Naive thymus-derived CD4-positive, alpha-beta T cell (primary cell): ENCODE data around the gene RAB22A. TPM values are rescaled to one million over a fixed set of nuclear protein-coding genes. Genes with fewer than 3 reads are reported as not detected.

Source experiments
- ATAC-seq: fragments of 150-1000 bp; cut with Tn5 transposase; 2 replicates; pipeline ENCODE4 v1.10.0; 2021; ENCODE audit warnings: mild to moderate bottlenecking, moderate library complexity
- CTCF ChIA-PET: fragments of 350-600 bp; sonication (Branson Sonifier 250); formaldehyde crosslinking; loops from one replicate; lab custom pipeline; 2021; ENCODE audit warnings: antibody characterized with exemption; lab: Charles Lee
- POLR2A ChIA-PET: fragments of 350-600 bp; sonication (Branson Sonifier 250); formaldehyde crosslinking; loops from one replicate; lab custom pipeline; 2021; ENCODE audit warnings: antibody characterized with exemption, inconsistent platforms; lab: Charles Lee
- DNase-seq, 9 donors: peaks; one replicate each; pipeline versions ENCODE4 v3.0.0 to v3.0.0-alpha.2; 2020 to 2022; ENCODE audit warnings: mixed read lengths in 1 of 9
- H3K27ac ChIP-seq: one replicate; pipeline ENCODE4 v1.7.0; 2013; ENCODE audit warnings: mild to moderate bottlenecking, low read depth, low read length, moderate library complexity
- H3K27me3 ChIP-seq, 2 donors: one replicate each; pipeline ENCODE4 v1.7.0; 2013; ENCODE audit warnings: low read length in 2 of 2, mild to moderate bottlenecking in 2 of 2, moderate library complexity in 2 of 2; ENCODE audit not compliant: control insufficient read depth in 2 of 2, insufficient read depth in 2 of 2
- H3K36me3 ChIP-seq, 3 experiments: 1 replicate in 2 of 3; 2 replicates in 1 of 3; pipeline ENCODE4 v1.7.0; 2013; ENCODE audit warnings: low read length in 3 of 3, mild to moderate bottlenecking in 3 of 3, moderate library complexity in 1 of 3; ENCODE audit not compliant: insufficient read depth in 3 of 3, control insufficient read depth in 2 of 3
- H3K4me1 ChIP-seq, 2 donors: one replicate each; pipeline ENCODE4 v1.7.0; 2013; ENCODE audit warnings: low read length in 2 of 2, mild to moderate bottlenecking in 2 of 2, moderate library complexity in 1 of 2; ENCODE audit not compliant: control insufficient read depth in 2 of 2, insufficient read depth in 2 of 2
- H3K4me3 ChIP-seq: 2 replicates; pipeline ENCODE4 v1.7.0; 2013; ENCODE audit warnings: mild to moderate bottlenecking, low read length
- H3K9me3 ChIP-seq, 3 experiments: 1 replicate in 2 of 3; 2 replicates in 1 of 3; pipeline ENCODE4 v1.7.0; 2013; ENCODE audit warnings: low read length in 3 of 3; ENCODE audit not compliant: control insufficient read depth in 2 of 3
- H3K27ac Mint-ChIP-seq, 9 donors: one replicate each; pipeline ENCODE4 v1.8.0; 2020 to 2022; ENCODE audit warnings: mixed read lengths in 9 of 9, mild to moderate bottlenecking in 8 of 9, moderate library complexity in 5 of 9, inconsistent platforms in 2 of 9
- H3K27me3 Mint-ChIP-seq, 5 donors: one replicate each; pipeline ENCODE4 v1.8.0; 2021 to 2022; ENCODE audit warnings: mixed read lengths in 5 of 5, mild to moderate bottlenecking in 1 of 5
- H3K36me3 Mint-ChIP-seq, 5 donors: one replicate each; pipeline ENCODE4 v1.8.0; 2020 to 2022; ENCODE audit warnings: mixed read lengths in 5 of 5, mild to moderate bottlenecking in 3 of 5, inconsistent platforms in 1 of 5
- H3K4me1 Mint-ChIP-seq, 7 donors: one replicate each; pipeline ENCODE4 v1.8.0; 2020 to 2022; ENCODE audit warnings: mixed read lengths in 7 of 7, mild to moderate bottlenecking in 3 of 7, inconsistent platforms in 1 of 7
- H3K4me3 Mint-ChIP-seq, 10 donors: one replicate each; pipeline ENCODE4 v1.8.0; 2020 to 2022; ENCODE audit warnings: mild to moderate bottlenecking in 10 of 10, mixed read lengths in 10 of 10, moderate library complexity in 6 of 10, inconsistent platforms in 2 of 10
- H3K9me3 Mint-ChIP-seq, 11 donors: one replicate each; pipeline ENCODE4 v1.8.0; 2020 to 2022; ENCODE audit warnings: mixed read lengths in 11 of 11, mild to moderate bottlenecking in 4 of 11, inconsistent platforms in 1 of 11, moderate library complexity in 1 of 11
- intact Hi-C, 2 donors: fragments of 100-400 bp; cut with micrococcal nuclease; formaldehyde crosslinking; loops; one replicate each; pipeline ENCODE4 v1.15.1; 2023
- polyA plus RNA-seq, 2 donors: library from polyadenylated mRNA; unstranded; fragments of 300-500 nt; fragmentation: Illumina TruSeq; gene quantifications; one replicate each; pipeline ENCODE4 v1.2.3, GENCODE V29; 2021
- total RNA-seq, 6 experiments: library from RNA in 5 of 6; stranded (reverse) in 5 of 6; gene quantifications; 1 replicate in 5 of 6; 2 replicates in 1 of 6; pipeline ENCODE4 v1.2.3 and lab custom pipeline; 2021 to 2026

RAB22A gene
- total and polyA plus RNA-seq, 7 experiments from 2014 or later, result 10.4 to 24.7 (median 17.8) TPM

GRCh38 chr20:58395604-58396003, 86.1 kb downstream of the RAB22A start:
- H3K4me3 Mint-ChIP-seq, result peak overlapping the region in 6 of 10 donors; percentile 9 to 82 (median 42)
- H3K4me3 ChIP-seq, result no peak overlapping the region
- peak overlapping the region in 2 of 9 donors; percentile 18 to 25 for H3K27ac Mint-ChIP-seq
- H3K9me3 Mint-ChIP-seq, result no peaks in the 10 kb centered on the region
- peaks cover 27 to 47% of the 10 kb centered on the region in 2 donors for H3K4me1 ChIP-seq
- H3K36me3 Mint-ChIP-seq, result peaks cover 0 to 32% (median 11%) of the 10 kb centered on the region in 5 donors
- H3K27me3 ChIP-seq, result no peaks in the 10 kb centered on the region
- H3K27me3 Mint-ChIP-seq, result no peaks in the 10 kb centered on the region
- no peak for DNase-seq
- peaks cover 31 to 82% (median 61%) of the 10 kb centered on the region in 7 donors for H3K4me1 Mint-ChIP-seq
- POLR2A ChIA-PET, result no interaction called here
- ATAC-seq, result no peak
- intact Hi-C loops, result no loop called here
- no peaks in the 10 kb centered on the region for H3K36me3 ChIP-seq
- H3K27ac ChIP-seq, result no peak overlapping the region
- H3K9me3 ChIP-seq, result no peaks in the 10 kb centered on the region
- CTCF ChIA-PET, result no interaction called here

- Histone ChIP-seq H3K4me3 (no peak overlapping the region), H3K27me3 (no peaks in the 10 kb centered on the region), H3K4me1 (peaks cover 34 to 47% of the 10 kb centered on the region in 2 donors), H3K9me3 (no peaks in the 10 kb centered on the region), H3K36me3 (no peaks in the 10 kb centered on the region), H3K27ac (no peak overlapping the region)
- H3K36me3 Mint-ChIP-seq, result peaks cover 0 to 15% (median 0%) of the 10 kb centered on the region in 5 donors
- H3K27me3 Mint-ChIP-seq, result no peaks in the 10 kb centered on the region
- peaks cover 12 to 64% (median 43%) of the 10 kb centered on the region in 7 donors for H3K4me1 Mint-ChIP-seq
- ATAC-seq (no peak), DNase-seq (no peak)
- ChIA-PET CTCF (no interaction called here), POLR2A (no interaction called here)
- intact Hi-C loops, result no loop called here
- H3K9me3 Mint-ChIP-seq, result no peaks in the 10 kb centered on the region
- H3K27ac Mint-ChIP-seq, result no peak overlapping the region
- peak overlapping the region in 3 of 10 donors; percentile 7 to 50 (median 19) for H3K4me3 Mint-ChIP-seq
Measured at GRCh38 chr20:58397429-58397828, 87.9 kb downstream of the RAB22A start.

GRCh38 chr20:58398254-58398653, 88.7 kb downstream of the RAB22A start:
- Histone ChIP-seq H3K27me3 (no peaks in the 10 kb centered on the region), H3K27ac (no peak overlapping the region), H3K9me3 (no peaks in the 10 kb centered on the region), H3K4me3 (no peak overlapping the region), H3K36me3 (no peaks in the 10 kb centered on the region), H3K4me1 (peaks cover 34 to 43% of the 10 kb centered on the region in 2 donors)
- Mint-ChIP-seq H3K4me1 (peaks cover 4 to 55% (median 37%) of the 10 kb centered on the region in 7 donors), H3K27me3 (no peaks in the 10 kb centered on the region), H3K4me3 (peak overlapping the region in 5 of 10 donors; percentile 7 to 50 (median 24)), H3K9me3 (no peaks in the 10 kb centered on the region), H3K27ac (peak overlapping the region in 8 of 9 donors; percentile 5 to 31 (median 24)), H3K36me3 (peaks cover 0 to 14% (median 0%) of the 10 kb centered on the region in 5 donors)
- CTCF ChIA-PET, result interaction anchor here (0.6 kb wide), 1 partner anchor 1931 kb away, joined by 3 read pairs; no protein-coding TSS in a partner anchor
- ATAC-seq, result no peak
- no peak for DNase-seq
- intact Hi-C loops, result no loop called here
- POLR2A ChIA-PET, result interaction anchor here (0.7 kb wide), 1 partner anchor 292 kb away, joined by 5 read pairs; no protein-coding TSS in a partner anchor

- intact Hi-C loops, result no loop called here
- peak overlapping the region in 4 of 9 donors; percentile 4 to 39 (median 34) for H3K27ac Mint-ChIP-seq
- POLR2A ChIA-PET, result interaction anchor here (0.6 to 1.4 kb wide), 2 partner anchors 11 to 158 kb away, joined by 4 to 6 read pairs; partner anchors contain the start of gene VAPB
Measured at GRCh38 chr20:58399926-58400325, 90.4 kb downstream of the RAB22A start.

GRCh38 chr20:58401162-58401561, 91.6 kb downstream of the RAB22A start:
- Histone ChIP-seq H3K9me3 (no peaks in the 10 kb centered on the region), H3K36me3 (no peaks in the 10 kb centered on the region), H3K27me3 (no peaks in the 10 kb centered on the region), H3K4me3 (no peak overlapping the region), H3K4me1 (peaks cover 26 to 53% of the 10 kb centered on the region in 2 donors), H3K27ac (peak overlapping the region; percentile 8)
- ATAC-seq (no peak), DNase-seq (no peak)
- CTCF ChIA-PET, result interaction anchor here (0.7 kb wide), 1 partner anchor 217 kb away, joined by 3 read pairs; no protein-coding TSS in a partner anchor
- H3K27me3 Mint-ChIP-seq, result no peaks in the 10 kb centered on the region
- H3K4me1 Mint-ChIP-seq, result peaks cover 0 to 29% (median 25%) of the 10 kb centered on the region in 7 donors
- H3K9me3 Mint-ChIP-seq, result no peaks in the 10 kb centered on the region
- H3K27ac Mint-ChIP-seq, result no peak overlapping the region
- peaks cover 0 to 11% (median 0%) of the 10 kb centered on the region in 5 donors for H3K36me3 Mint-ChIP-seq
- no peak overlapping the region for H3K4me3 Mint-ChIP-seq
- intact Hi-C loops, result no loop called here
- POLR2A ChIA-PET, result interaction anchor here (0.5 to 2.0 kb wide), 3 partner anchors 8 to 114 kb away, joined by 3 to 5 read pairs (median 4); no protein-coding TSS in a partner anchor

More at GRCh38 chr20:58399926-58400325, 90.4 kb downstream of the RAB22A start:
- Mint-ChIP-seq H3K9me3 (no peaks in the 10 kb centered on the region), H3K4me1 (peaks cover 0 to 40% (median 31%) of the 10 kb centered on the region in 7 donors), H3K27me3 (no peaks in the 10 kb centered on the region), H3K36me3 (peaks cover 0 to 11% (median 0%) of the 10 kb centered on the region in 5 donors), H3K4me3 (peak overlapping the region in 3 of 10 donors; percentile 8 to 45 (median 10))
- CTCF ChIA-PET, result no interaction called here
- Histone ChIP-seq H3K27me3 (no peaks in the 10 kb centered on the region), H3K4me3 (no peak overlapping the region), H3K36me3 (no peaks in the 10 kb centered on the region), H3K9me3 (no peaks in the 10 kb centered on the region), H3K4me1 (peaks cover 30 to 51% of the 10 kb centered on the region in 2 donors), H3K27ac (no peak overlapping the region)
- DNase-seq (no peak), ATAC-seq (no peak)

- intact Hi-C loops, result no loop called here
- Histone ChIP-seq H3K36me3 (no peaks in the 10 kb centered on the region), H3K27me3 (no peaks in the 10 kb centered on the region), H3K4me1 (peaks cover 25 to 47% of the 10 kb centered on the region in 2 donors), H3K4me3 (no peak overlapping the region), H3K9me3 (no peaks in the 10 kb centered on the region), H3K27ac (peak overlapping the region; percentile 24)
- no peak overlapping the region for H3K27ac Mint-ChIP-seq
- ChIA-PET POLR2A (interaction anchor here (0.6 to 2.0 kb wide), 2 partner anchors 10 to 11 kb away, joined by 3 to 5 read pairs; no protein-coding TSS in a partner anchor), CTCF (no interaction called here)
- H3K4me1 Mint-ChIP-seq, result peaks cover 0 to 27% (median 16%) of the 10 kb centered on the region in 7 donors
- ATAC-seq (no peak), DNase-seq (no peak)
- no peaks in the 10 kb centered on the region for H3K27me3 Mint-ChIP-seq
- H3K4me3 Mint-ChIP-seq, result no peak overlapping the region
- no peaks in the 10 kb centered on the region for H3K9me3 Mint-ChIP-seq
- H3K36me3 Mint-ChIP-seq, result peaks cover 0 to 7% (median 0%) of the 10 kb centered on the region in 5 donors
Measured at GRCh38 chr20:58402305-58402704, 92.8 kb downstream of the RAB22A start.
